GM03348 (cell line): ENCODE results near the gene FBLN2.

Experiments used
- DNase-seq: peaks from one replicate; pipeline ENCODE4 v3.0.0; 2012; ENCODE audit warnings: low spot score

Gene FBLN2

DNA sequence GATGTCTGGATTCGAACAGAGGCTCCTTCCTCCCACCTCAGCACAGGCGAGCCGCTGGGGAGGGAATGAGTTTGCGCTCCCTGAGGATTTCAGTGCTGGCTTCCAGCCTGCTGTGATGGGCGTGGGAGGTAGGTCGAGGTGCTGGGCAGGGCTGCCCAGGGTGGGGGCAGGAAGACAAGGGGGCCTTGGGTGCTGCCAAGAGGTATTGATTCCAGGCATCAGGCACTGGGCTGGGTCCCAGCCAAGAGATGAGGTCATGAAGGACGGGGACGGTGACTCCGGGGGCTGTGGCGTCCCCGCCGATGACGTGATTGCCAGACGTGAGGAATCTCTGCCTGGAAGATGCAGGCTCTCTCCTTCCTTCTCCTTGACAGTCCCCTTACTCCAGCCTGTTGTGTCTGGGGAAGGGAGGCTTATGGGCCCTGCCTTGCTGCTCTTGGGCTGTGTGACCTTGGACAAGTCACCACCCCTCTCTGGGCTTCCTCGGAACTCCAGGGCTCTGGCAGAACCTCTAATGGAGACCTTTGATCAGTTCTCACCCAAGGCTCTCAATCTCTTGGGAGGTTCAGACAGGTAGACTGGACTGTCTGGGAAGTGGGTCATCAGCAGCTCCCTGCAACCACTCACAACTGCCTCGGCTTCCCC, 116.8 kb downstream of the FBLN2 start:
- DNase-seq, result no peak

- no peak for DNase-seq
These were observed 117.3 kb downstream of the FBLN2 start for GRCh38 chr3:13666227-13666619.

DNA sequence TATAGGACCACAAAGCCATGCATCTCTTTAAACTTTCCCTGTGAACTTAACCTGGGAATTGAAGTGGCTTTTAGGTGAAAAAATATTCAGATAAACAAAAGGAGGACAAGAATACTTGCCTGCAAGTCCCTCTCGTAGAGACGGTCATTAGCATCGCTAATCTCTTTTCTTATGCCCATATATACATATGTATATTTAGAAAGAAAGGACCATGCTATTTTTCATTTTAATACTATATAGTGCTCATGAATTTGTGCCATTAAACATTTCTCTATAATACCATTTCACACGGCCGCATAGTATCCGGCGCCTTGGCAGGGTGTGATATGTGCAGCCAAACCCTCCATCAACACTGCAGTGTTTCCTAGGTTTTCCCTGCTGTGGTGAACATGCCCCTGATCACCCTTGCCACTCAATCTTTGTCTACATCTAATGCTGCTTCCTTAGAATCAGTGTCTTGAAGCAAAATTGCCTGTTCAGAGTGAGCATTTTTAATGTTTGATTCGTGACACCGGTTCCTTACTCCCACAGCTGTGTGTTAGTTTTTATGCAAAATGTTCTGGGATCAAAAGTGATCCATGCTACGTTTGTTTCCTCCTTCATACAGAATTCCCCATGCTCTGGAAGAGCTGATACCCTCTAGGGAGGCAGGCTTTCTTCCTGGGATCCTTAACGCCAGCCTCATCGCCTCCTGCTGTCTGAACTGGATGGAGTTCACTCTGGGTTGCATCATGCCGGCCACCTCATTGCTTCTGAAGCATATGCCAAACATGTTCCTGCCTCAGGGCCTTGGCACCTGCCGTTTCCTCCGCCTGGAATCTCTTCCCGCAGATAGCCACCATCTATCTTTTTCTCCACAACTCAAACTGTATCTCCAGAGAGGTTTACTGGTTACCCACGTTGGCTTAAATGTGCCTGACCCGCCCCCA, 118.1 kb downstream of the FBLN2 start:
- DNase-seq, result no peak

- DNase-seq, result no peak
These were observed 119.2 kb downstream of the FBLN2 start for GRCh38 chr3:13668136-13668535.

DNA sequence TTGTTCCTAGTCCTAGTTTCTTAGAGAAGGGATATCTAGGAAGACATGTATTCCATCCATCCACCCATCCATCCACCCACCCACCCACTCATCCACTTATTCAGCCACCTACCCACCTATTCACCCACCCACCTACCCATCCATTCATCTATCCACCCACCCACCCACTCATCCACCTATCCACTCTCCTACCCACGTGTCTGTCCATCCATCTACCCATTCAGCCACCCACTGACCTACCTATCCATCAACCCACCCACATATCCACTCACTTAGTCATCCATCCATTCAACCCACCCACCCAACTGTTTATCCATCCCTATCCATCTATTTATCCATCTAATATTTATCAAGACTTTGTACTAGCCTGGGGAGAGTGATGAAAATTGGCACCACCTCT, 120.5 kb downstream of the FBLN2 start:
- no peak for DNase-seq

GRCh38 chr3:13670292-13670691, 121.4 kb downstream of the FBLN2 start:
- DNase-seq, result no peak

DNA sequence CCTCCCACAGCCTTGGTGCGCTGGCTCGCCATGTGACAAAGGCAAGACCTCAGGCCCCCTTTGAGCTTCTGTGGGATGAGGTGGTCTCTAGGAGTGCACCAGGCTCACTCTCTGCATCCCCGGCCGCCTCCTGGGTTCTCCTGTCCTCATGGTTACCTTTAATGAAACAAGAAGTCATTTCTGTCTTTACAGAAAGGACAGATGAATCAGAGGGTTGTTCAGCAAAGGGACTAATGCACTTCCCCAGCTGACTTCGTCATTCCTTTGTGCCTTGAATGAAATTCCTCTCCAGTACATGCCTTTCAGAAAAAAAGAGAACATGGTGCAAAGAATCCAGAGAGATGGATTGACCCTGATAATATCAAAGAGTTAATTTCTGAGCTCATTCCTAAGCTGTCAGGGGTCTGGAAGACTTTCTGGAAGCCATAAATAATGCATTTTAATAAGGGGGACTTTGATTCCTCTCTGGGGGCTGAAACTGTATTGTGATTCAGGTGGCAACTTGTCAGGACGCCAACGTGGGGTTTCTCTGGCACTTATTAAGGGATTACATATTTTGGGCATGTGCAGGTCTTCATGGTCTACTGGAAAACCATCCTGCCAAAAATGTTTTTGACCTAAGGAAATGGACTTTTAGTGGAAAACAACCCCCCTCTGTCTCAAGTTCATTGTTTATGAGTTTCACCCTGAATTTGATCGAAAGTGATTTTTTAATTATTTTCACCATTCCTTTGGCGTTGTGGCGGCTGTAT, 122.7 kb downstream of the FBLN2 start:
- DNase-seq, result no peak

GRCh38 chr3:13673207-13673606, 124.3 kb downstream of the FBLN2 start:
- no peak for DNase-seq

- DNase-seq, result no peak
These were observed 125.7 kb downstream of the FBLN2 start for GRCh38 chr3:13674538-13675185.

- no peak for DNase-seq
These were observed 127.6 kb downstream of the FBLN2 start for GRCh38 chr3:13676356-13677017.

- DNase-seq, result no peak
These were observed 128.3 kb downstream of the FBLN2 start for GRCh38 chr3:13677272-13677671.

DNA sequence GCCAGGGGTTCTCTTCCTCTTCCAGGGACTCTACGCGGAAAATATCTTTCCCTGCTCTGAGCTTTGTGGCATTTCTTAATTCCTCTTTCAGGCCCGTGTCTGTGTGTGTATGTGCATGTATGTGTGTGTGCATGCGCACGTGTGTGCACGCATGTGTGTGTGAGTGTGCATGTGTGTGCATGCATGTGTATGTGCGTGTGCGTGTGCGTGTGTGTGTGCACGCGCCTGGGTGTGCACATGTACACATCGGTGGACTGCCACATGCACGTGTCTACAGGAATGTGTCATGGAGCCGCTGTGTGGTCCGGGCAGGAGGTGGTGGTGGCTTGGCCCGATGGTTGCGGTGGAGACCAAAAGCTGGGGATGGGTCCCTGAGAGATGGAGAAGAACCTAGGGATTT, 133.0 kb downstream of the FBLN2 start:
- DNase-seq, result no peak

DNA sequence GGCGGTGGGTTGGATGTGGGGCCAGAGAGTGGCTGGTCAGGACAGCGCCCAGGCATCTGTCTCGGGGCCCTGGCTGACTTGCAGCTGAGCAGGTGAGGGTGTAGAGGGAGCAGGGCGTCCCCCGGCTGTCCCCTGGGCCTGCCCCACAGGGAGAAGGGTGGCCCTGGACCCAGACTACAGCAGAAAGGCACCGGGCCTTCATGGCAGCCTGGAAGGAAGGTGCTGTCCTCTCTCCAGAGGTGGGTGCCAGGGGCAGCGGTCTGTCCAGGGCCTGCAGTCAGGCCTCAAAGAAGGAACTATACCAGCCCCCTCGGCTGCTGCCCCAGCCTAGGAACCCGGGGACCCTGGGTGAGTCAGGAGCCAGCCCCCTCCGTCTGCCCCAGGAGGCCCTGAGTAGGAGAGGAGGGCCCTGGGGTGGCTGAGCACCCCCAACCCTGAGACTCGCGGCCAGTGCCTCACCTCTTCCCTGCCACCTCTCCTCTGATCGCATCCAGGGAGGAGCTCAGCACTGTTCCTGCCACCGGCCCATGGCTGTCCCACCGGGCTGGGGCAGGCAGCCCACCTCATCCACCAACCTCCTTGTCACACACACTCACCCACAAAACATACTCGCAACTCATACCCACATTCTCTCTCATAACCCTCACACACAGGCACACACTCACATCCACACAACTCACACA, 133.5 kb downstream of the FBLN2 start:
- DNase-seq, result no peak

DNA sequence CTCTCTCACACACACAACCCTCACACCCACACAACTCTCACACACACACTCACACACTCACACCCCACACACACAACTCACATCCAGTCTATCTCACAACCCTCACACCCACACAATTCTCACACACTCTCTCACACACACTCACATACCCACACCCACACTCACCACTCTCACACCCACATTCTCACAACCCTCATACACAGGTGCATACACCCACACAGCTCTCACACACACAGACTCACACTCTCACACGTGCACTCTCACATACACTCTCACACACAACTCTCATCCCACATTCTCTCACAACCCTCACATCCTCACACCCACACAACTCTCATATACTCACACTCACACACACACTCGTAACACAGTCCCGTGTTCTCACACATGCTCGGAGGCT, 134.4 kb downstream of the FBLN2 start:
- DNase-seq, result no peak

DNA sequence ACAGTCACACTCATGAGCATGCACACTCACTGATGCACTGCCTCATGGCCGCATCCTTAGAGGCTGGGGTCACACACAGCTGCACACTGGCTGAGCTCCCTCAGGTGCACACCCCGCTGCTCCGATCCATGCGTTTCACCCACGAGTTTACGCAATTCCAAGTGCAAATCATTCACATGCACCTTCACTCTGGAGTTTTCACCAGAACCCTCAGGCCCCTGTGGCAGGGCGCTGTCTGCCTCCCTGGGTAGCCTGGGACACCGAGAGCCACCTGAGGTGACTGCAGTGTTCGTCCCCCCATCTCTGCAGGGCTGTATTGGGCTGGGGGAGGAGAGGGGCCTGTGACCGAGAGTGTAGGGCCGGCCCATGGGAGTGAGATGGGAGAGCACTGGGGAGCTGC, 134.8 kb downstream of the FBLN2 start:
- no peak for DNase-seq

GRCh38 chr3:13684350-13684749, 135.4 kb downstream of the FBLN2 start:
- DNase-seq, result no peak

DNA sequence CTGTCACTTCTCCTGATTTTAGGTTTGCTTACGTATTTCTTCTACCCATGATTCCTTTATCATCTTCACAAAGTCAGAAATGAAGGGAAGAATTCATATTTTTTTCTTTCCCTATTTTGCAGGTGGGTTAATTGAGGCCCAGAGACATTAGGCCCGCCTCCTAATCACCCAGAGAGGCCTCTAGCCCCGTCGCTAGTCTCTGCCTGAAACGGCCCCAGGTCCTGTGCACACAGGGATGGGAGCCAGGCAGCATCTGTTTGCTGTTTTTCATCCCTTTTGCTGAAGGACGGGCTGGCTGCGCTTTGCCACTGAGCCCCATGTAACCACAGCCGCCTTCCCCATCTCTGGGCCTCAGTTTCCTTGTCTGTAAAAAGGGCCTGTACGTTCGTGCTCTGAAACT, 135.9 kb downstream of the FBLN2 start:
- DNase-seq, result no peak

- DNase-seq, result no peak
These were observed 136.8 kb downstream of the FBLN2 start for GRCh38 chr3:13685721-13686120.

- no peak for DNase-seq
These were observed 137.6 kb downstream of the FBLN2 start for GRCh38 chr3:13686367-13687160.

GRCh38 chr3:13687517-13687943, 138.6 kb downstream of the FBLN2 start:
- DNase-seq, result no peak
